ENCODE data around the gene EEF2.

DNA sequence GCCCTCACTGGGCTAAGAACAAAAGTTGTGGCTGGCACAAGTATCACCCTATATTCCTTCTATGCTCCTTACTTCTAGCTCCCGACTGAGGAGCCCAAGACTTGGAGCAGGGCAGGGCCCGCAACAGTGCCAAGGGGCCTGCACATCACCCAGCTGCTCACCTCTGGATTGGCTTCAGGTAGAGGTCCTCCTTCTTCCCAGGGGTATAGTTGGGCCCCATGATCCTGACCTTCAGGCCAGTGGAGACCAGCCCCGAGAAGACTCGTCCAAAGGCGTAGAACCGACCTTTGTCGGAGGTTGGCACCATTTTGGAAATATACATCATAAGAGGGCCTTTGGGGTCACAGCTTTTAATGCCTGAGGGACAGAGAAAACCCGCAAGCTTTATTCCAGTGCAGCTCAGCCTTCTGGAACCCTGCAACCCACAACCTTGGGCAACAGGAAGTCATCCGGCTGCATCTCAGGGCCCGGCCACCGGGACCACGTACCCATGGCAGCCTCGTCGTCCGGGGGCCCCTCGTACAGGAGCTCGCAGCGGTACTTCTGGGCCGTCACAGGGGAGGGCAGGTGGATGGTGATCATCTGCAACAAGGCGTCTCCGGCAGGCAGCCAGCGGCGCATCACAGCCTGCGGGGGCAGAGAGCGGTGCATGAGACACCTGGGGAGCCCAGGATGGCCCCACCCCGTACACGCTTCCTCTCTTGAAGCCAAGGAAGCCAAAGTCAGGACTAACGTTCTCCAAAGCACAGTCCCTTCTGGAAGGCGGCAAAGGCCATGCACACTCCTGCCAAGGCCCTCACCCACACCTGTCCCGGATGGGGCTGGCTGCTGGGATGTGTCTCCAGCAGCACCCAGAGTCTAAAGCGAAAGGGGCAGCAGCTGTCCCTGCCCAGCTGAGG, 4.7 kb downstream of the EEF2 start:
- TF ChIP-seq POLR2AphosphoS5 (IDR thresholded peaks at IDR 0.05), result no peak
- TF ChIP-seq, protein P1, sequence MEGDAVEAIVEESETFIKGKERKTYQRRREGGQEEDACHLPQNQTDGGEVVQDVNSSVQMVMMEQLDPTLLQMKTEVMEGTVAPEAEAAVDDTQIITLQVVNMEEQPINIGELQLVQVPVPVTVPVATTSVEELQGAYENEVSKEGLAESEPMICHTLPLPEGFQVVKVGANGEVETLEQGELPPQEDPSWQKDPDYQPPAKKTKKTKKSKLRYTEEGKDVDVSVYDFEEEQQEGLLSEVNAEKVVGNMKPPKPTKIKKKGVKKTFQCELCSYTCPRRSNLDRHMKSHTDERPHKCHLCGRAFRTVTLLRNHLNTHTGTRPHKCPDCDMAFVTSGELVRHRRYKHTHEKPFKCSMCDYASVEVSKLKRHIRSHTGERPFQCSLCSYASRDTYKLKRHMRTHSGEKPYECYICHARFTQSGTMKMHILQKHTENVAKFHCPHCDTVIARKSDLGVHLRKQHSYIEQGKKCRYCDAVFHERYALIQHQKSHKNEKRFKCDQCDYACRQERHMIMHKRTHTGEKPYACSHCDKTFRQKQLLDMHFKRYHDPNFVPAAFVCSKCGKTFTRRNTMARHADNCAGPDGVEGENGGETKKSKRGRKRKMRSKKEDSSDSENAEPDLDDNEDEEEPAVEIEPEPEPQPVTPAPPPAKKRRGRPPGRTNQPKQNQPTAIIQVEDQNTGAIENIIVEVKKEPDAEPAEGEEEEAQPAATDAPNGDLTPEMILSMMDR (IDR thresholded peaks at IDR 0.05), result no peak
